Peyer's patch (tissue), 4 donors: ENCODE measurements around the gene ING1. TPM values are rescaled to one million over a fixed set of nuclear protein-coding genes. Genes with fewer than 3 reads are reported as not detected.

ENCODE experiments used
- DNase-seq, 3 donors: peaks; one replicate each; pipeline ENCODE4 v3.0.0-alpha.2; 2017 to 2019
- H3K27ac ChIP-seq, 4 donors: fragments of 200-600 bp; sonication (generic); one replicate each; pipeline ENCODE4 v1.5.1; 2016 to 2019
- H3K27me3 ChIP-seq, 2 donors: fragments of 200-600 bp; sonication (generic); one replicate each; pipeline ENCODE4 v1.5.1; 2019
- H3K36me3 ChIP-seq, 3 donors: fragments of 200-600 bp; sonication (generic); one replicate each; pipeline ENCODE4 v1.5.1; 2016 to 2019
- H3K4me1 ChIP-seq, 4 donors: fragments of 200-600 bp; sonication (generic); one replicate each; pipeline ENCODE4 v1.5.1; 2016 to 2019
- H3K4me3 ChIP-seq, 4 donors: fragments of 200-600 bp; sonication (generic); 1 replicate in 3 of 4; 2 replicates in 1 of 4; pipeline ENCODE4 v1.5.1; 2016 to 2019; ENCODE audit warnings: mild to moderate bottlenecking in 1 of 4
- H3K9me3 ChIP-seq, 4 donors: fragments of 200-600 bp; sonication (generic); one replicate each; pipeline ENCODE4 v1.5.1; 2016 to 2019; ENCODE audit warnings: mild to moderate bottlenecking in 1 of 4
- POLR2A ChIP-seq, 2 donors: fragments of 450-650 bp; IDR thresholded peaks; one replicate each; pipeline ENCODE4 v1.5.1; 2017; ENCODE audit warnings: antibody characterized with exemption in 2 of 2, mild to moderate bottlenecking in 2 of 2, moderate library complexity in 2 of 2
- total RNA-seq, 4 donors: library from RNA; depleted of rRNA; stranded (reverse); fragments of >200 nt; gene quantifications; one replicate each; pipeline ENCODE4 v1.1.0, GENCODE V29; 2016
- TF ChIP-seq, protein P1 (sequence below), 6 experiments: fragments of 450-650 bp in 4 of 6; fragments of 200-600 bp in 2 of 6; sonication (generic) in 1 of 6; IDR thresholded peaks; one replicate each; pipeline ENCODE4 v1.5.1; 2017 to 2019; ENCODE audit warnings: antibody characterized with exemption in 6 of 6, mild to moderate bottlenecking in 3 of 6, moderate library complexity in 1 of 6

The ING1 gene
- total RNA-seq, 4 donors from 2014 or later: 7.4 to 40.4 (median 21.7) TPM

DNA sequence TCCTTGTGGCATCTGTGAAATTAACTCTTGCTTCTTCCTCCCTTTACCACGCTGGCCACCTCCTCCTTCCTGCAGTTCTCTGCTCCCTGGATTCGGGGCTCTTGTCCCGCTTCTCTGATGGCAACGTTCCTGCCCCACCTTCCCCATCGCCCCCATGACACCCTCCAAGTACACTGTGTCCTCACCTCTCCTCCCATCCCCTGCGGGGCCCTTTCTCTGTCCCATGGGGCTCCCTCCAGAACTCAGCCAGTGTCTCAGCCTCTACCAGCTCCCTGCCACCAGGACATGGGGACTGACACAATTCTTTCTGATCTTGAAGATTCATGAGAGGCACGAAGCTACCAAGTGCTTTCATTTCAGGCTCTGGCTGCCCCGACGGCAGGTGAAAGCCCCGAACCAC lies 16.7 kb upstream of the ING1 start:
- no peak for DNase-seq
- TF ChIP-seq, protein P1, sequence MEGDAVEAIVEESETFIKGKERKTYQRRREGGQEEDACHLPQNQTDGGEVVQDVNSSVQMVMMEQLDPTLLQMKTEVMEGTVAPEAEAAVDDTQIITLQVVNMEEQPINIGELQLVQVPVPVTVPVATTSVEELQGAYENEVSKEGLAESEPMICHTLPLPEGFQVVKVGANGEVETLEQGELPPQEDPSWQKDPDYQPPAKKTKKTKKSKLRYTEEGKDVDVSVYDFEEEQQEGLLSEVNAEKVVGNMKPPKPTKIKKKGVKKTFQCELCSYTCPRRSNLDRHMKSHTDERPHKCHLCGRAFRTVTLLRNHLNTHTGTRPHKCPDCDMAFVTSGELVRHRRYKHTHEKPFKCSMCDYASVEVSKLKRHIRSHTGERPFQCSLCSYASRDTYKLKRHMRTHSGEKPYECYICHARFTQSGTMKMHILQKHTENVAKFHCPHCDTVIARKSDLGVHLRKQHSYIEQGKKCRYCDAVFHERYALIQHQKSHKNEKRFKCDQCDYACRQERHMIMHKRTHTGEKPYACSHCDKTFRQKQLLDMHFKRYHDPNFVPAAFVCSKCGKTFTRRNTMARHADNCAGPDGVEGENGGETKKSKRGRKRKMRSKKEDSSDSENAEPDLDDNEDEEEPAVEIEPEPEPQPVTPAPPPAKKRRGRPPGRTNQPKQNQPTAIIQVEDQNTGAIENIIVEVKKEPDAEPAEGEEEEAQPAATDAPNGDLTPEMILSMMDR (IDR thresholded peaks at IDR 0.05): no peak
- no peak for TF ChIP-seq POLR2A (IDR thresholded peaks at IDR 0.05)
- Histone ChIP-seq H3K9me3 (no peaks in the 10 kb centered on the region), H3K36me3 (peaks cover 0 to 67% (median 0%) of the 10 kb centered on the region in 3 donors), H3K27me3 (no peaks in the 10 kb centered on the region), H3K27ac (no peak overlapping the region), H3K4me1 (no peaks in the 10 kb centered on the region), H3K4me3 (no peak overlapping the region)

DNA sequence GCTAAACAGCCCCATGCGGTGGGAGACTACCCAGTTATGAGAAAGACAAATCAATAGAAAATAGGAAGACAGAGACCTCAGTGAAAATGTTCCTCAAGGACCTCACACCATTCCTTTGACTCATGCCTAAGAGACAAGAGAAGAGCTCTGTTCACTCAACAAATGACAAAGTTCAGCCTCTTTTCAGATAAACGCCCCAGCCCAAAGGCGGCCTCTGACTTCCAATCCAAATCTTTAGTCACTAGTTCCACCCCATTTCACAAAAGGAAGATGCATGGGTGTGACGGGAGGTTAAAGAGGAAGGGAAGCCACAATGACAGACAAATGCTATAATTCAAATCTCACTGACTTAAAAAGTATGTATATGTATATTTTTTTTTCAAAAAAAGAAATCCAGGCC lies 15.7 kb upstream of the ING1 start:
- TF ChIP-seq, protein P1 (IDR thresholded peaks at IDR 0.05): no peak
- no peak for TF ChIP-seq POLR2A (IDR thresholded peaks at IDR 0.05)
- H3K27ac ChIP-seq: no peak overlapping the region
- no peak overlapping the region for H3K4me3 ChIP-seq
- no peaks in the 10 kb centered on the region for H3K9me3 ChIP-seq
- H3K27me3 ChIP-seq: no peaks in the 10 kb centered on the region
- peaks cover 0 to 67% (median 0%) of the 10 kb centered on the region in 3 donors for H3K36me3 ChIP-seq
- H3K4me1 ChIP-seq: no peaks in the 10 kb centered on the region
- DNase-seq: no peak

- TF ChIP-seq, protein P1 (IDR thresholded peaks at IDR 0.05): no peak
- no peak for TF ChIP-seq POLR2A (IDR thresholded peaks at IDR 0.05)
- H3K27me3 ChIP-seq: no peaks in the 10 kb centered on the region
- H3K27ac ChIP-seq: no peak overlapping the region
- no peak overlapping the region for H3K4me3 ChIP-seq
- H3K36me3 ChIP-seq: peaks cover 0 to 66% (median 0%) of the 10 kb centered on the region in 3 donors
- no peak for DNase-seq
- no peaks in the 10 kb centered on the region for H3K4me1 ChIP-seq
- H3K9me3 ChIP-seq: no peaks in the 10 kb centered on the region
These were observed 14.8 kb upstream of the ING1 start for GRCh38 chr13:110698689-110699088.

DNA sequence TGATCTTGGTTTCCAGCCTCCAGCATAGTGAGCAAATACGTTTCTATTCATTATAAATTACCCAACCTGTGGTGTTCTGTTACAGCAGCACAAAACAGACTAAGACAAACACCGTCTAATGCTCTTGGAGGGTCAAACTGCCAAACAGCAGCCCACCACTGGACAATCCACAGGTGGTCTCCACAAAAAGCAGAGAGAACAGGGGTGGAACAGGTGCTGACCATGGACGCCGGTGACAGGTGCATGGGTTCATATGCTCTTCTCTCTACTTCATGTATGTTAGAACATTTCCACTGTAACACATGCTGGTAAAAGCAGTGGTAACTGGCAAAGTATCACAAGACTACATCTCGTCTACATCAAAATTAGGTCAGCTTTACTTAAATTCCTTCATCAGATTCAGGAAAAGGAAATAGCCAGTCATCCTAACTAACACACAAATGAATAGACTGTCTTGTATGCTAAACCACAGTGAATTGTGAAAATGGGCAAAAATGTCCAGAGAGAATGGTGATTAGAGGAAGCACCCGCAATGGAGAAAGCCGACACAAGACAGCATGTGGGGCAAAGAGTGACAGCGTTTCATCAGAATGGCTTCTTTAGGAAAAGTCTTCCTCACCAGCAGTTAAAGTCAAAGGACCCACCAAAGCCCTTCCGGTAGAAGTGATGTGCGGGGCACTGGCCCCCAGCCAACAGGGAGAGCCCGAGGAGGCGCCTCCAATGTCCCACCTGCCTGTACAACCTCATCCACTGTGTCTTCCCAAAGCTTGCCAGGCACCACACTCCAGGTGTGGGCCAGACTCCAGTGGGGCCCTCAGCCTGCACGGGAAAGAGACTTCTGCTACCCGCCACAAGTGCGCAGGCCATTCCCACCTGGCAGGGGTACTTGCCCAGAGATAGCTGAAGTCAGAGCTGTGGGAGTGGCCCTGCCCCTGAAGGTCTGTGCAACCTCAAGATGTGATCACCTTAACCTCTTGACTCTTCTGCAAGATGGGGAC lies 14.1 kb upstream of the ING1 start:
- Histone ChIP-seq H3K4me1 (peaks cover 0 to 2% (median 0%) of the 10 kb centered on the region in 4 donors), H3K27ac (no peak overlapping the region), H3K4me3 (no peak overlapping the region), H3K36me3 (peaks cover 0 to 58% (median 0%) of the 10 kb centered on the region in 3 donors), H3K9me3 (no peaks in the 10 kb centered on the region), H3K27me3 (no peaks in the 10 kb centered on the region)
- TF ChIP-seq POLR2A (IDR thresholded peaks at IDR 0.05): no peak
- TF ChIP-seq, protein P1 (IDR thresholded peaks at IDR 0.05): no peak
- DNase-seq: no peak

DNA sequence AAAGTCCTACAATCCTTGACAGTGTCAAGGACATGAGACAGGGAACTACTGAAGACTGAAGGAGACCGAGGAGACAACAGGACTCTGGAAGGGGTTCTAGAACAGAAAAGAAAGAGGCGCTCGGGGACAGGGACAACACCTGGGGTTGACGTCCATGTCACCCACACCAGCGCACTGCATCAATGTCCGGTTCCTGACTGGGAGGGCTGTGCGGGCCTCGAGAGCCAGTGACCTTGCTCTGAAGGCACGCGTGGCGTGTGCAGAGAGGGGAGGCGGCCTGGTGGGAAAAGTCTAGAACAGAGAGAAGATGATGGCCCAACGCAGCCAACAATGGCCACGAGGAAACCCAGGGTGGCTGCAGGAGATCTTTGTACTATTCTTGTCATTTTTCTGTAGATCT lies 13.3 kb upstream of the ING1 start:
- no peak overlapping the region for H3K4me3 ChIP-seq
- no peaks in the 10 kb centered on the region for H3K9me3 ChIP-seq
- peaks cover 0 to 9% (median 0%) of the 10 kb centered on the region in 4 donors for H3K4me1 ChIP-seq
- no peak overlapping the region for H3K27ac ChIP-seq
- TF ChIP-seq, protein P1 (IDR thresholded peaks at IDR 0.05): no peak
- TF ChIP-seq POLR2A (IDR thresholded peaks at IDR 0.05): no peak
- peaks cover 0 to 52% (median 0%) of the 10 kb centered on the region in 3 donors for H3K36me3 ChIP-seq
- no peak for DNase-seq
- H3K27me3 ChIP-seq: no peaks in the 10 kb centered on the region
